GM18502 (cell line): ENCODE data around the gene DDX24.

Experiments used
- ATAC-seq: cut with Tn5 transposase; IDR thresholded peaks from one replicate; pipeline ENCODE4 v1.9.1; 2021; ENCODE audit warnings: mild to moderate bottlenecking; ENCODE audit not compliant: unreplicated experiment, poor library complexity

The DDX24 gene

GRCh38 chr14:94051779-94052178 is 29.2 kb downstream of the DDX24 start:
- ATAC-seq: no peak

DNA sequence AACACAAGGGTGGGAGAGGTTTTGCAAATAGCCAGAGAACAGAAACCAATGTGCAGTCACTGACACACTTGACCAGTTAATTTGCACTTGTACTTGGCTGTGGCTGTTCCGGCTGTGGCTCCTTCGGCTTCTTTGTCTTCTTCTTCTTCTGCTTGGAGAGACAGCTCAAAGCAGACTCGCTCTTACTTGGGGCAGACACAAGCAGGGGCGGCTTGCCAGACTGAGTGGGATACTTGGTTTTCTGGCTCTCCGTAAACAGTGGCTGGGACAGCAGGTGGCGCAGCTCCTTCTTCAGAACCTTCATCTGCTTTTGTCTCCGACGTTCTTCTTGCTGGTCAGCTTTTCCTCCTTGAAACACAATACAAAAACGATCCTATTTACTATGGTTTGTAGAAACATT is 29.9 kb downstream of the DDX24 start:
- ATAC-seq: no peak

DNA sequence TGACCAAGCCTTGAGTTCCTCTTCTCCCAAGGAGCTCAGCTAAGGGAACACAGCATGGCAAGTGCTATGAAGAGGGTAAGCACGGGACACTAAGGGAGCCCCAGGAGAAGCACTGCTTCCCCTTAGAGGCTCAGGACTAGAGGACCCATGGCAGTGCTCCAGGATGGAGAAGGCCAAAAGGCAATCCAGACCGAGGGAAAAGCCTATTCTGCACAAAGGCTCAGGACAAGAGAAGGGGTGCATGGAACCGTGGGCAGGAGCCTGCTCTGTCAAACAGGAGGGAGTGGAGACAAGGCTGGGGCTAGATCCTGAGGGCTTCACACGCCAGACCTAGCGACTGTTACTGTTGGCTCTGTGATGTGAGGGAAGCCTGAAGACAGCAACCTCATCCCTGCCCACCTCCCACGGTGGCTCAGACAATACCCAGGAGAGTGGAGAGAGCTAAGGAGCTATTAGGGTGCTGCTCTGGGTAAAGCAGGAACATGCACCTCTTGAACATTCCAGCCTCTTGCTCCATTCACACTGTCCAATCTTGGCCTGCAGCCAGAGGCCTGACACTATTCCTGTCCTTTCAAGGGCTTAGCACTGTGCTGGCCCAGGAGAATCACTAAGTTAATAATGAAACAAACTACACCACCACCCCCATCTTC is 30.6 kb downstream of the DDX24 start:
- no peak for ATAC-seq

DNA sequence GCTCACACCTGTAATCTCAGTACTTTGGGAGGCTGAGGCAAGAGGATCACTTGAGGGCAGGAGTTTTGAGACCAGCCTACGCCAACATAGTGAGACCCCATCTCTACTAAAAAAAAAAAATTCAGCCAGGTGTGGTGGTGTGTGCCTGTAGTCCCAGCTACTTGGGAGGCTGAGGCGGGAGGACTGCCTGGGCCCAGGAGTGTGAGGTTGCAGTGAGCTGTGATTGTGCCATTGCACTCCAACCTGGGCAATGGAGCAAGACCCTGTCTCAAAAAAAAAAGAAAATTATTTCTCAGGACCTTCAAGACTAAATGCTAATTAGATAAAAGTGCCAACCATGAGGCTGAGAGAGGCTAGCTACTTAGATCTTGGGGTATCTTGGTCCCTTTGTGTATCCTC is 31.4 kb downstream of the DDX24 start:
- ATAC-seq: no peak

DNA sequence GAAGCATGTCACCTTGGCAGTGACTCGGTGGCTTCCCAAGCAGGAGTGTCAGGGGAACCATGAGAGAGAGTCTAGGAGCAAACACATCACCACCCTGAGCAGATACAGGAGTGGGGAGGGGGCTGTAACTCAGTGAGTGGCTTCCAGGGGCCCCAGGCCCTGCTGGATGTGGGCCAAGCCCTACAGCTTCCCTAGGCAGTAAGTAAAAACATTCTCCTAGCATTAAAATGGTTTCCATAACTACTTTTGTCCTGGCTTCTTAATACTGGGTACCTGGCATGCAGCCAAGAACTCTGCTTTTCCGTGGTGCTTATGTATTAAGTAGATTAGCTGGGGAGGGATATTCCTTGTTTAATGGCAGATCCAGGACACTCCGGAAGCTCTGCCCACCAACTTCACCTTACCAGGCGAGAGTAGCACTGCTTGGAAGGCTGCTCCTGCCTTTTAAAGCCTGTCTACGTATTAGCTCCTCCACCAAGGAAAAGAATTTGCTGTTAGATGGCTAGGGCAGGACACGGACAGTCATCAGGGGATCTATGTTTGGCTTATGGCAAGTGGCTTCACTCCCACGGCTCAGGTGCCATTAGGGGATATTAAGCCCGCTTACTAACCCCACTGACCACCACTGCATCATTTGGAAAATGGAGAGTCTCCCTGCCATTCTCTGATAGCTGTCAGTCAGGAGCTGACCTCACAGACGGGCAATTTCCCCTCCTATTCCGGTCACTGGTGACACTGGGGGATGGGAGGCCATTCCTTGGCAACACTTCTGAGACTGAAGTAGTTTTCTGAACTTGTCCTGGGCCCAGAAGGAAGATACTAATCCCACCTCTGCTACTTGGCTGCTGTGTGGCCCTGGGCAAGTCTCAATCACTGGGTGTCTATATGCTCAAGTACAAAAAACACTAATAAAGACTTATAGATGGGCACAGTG is 32.0 kb downstream of the DDX24 start:
- no peak for ATAC-seq

DNA sequence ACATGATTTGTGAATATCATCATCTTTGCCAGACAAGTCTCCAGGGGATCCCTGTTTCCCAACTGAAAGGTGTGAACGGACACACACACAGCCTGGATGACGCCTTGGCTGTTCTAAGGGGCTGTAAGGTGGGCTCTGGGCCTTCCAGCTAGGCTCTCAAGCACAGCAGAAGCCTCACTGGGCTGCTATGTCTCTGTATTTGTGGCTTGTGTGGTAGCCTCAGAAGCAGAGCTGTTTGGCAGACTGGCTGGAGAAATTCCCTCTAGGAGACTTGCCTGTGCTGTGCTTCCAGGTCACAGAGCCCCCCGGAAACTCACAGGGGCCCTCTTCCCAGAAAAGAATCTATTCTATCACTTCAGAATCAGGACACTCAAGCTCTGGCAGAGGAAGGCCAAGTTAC is 33.4 kb downstream of the DDX24 start:
- no peak for ATAC-seq

DNA sequence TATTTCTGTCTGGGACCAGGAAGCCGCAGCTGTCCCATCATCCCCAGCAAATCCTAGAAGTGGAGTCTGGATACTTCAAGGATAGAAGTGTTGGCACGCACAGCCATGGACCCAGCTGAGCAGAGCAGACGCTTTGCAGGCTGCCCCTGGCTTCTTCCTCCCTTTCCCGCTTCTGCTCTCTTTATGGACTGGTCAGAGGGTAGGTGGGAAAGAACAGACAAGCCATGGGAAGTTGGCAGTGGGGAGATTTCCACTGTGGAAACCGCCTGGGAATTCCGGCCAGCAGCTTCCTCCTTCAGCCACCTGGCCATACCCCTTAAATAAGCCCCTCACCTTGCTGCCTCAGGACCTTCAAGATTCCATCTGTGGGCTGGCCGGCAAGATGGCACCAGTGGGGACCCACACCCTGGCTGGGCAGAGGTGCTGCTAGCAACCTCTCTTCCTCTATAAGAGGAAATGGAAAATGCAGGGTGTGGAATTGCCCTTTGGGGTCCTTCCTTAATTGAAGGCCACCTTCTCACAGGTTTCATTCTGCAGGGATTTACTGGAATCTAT is 34.2 kb downstream of the DDX24 start:
- no peak for ATAC-seq

GRCh38 chr14:94045563-94046345 is 35.2 kb downstream of the DDX24 start:
- no peak for ATAC-seq

DNA sequence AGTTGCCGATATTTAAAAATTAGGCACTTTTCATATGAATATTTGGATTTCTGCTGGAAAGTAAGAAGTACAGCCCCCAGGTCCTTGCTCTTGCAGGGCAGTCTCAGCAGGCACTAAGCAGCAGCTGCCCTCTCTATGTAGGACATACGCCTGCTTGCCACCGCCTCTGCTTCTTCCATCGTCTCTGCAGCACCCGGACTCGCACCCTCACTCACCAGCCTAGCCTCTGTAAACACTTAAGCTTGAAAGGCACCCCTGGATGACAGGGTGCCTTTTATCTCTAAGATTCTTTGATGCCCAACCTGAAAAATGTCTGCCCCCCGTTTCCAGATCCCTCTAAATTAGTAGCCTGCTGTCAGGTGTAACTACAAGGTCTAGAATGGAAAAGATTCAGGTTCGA is 35.9 kb downstream of the DDX24 start:
- no peak for ATAC-seq

DNA sequence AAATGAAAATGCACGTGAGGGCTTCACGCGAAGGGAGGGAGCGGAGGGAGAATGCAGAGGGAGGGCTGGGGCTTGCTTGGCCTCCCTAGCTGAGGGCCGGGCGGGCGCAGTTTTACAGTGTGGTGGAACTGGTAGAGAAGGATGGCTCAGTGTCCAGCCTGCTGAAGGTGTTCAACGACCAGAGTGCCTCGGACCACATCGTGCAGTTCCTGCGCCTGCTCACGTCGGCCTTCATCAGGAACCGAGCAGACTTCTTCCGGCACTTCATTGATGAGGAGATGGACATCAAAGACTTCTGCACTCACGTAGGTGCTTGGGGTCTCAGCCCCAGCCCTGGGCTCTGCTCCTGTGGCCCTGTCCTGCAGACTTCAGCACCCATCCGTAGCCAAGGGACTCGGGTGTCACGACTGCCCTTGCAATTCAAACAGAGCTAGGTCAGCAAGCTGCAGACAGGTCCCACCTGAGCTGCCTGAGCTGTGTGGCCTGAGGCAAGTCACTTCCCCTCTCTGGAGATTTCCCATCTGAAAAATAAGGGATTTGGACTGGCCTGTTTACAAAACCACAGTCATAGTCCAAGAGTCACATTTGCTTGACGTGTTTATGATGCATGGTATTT is 36.4 kb downstream of the DDX24 start:
- no peak for ATAC-seq

DNA sequence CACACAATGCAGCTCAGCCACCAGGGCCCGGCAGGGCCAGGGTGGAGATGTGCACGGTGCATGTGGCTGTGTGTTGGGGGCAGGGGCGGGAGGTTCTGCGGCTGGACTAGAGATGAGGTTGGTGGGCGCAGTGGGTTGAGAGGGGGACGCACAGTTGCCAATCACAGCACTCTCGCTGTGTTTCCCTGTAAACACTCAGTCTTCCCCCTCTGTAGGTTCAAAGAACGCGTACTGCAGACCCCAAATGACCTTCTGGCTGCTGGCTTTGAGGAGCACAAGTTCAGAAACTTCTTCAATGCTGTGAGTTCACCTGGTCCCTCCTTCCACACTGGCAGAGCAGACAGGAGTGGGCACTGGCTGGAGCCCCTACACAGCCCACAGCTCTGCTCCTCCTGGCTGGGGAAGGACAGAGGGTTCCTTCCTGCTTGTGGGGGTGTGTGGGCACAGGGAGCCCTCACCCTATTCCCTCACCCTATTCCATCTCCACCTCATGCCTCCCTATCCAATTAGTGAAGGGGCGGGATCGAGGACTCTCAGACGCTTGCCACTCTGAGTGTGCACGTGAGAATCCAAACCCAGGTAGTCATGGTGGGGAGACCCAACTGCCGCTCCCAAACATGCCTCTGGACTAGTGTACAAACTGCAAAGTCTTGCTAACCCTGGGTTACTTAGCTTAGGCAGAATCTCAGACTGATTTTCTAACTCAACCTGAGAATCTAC is 37.1 kb downstream of the DDX24 start:
- ATAC-seq: no peak

DNA sequence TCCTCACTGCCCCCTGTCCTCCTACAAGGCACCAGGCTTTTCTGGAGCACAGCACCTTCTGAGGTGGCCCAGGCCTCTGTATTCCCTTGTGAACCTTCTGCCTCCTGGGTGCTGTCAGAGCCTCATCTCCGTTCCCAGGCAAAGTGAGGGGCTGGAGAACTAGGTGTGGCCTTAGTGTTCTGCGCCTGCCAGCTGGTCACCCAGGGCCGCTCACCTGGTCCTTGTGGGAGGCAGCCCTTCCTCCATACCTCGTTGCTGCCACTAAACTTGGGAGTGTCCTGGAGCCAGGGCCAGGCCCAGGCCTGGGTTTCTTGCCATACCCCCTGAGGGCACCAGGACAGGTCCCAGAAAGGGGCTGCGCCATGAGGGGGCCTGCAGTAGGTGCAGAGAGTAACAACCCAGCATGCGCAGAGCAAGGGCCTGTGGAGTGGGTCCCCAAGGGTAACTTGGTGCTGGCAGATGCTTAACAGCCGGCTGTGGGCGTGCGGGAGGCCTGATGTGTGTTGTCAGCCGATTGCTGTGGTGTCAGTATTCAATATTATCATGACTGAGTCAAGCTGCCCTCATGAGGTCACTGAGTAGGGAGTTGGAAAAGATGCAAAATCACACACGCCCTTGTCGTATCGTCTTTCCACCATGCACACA is 37.8 kb downstream of the DDX24 start:
- ATAC-seq: no peak

GRCh38 chr14:94042433-94043091 is 38.4 kb downstream of the DDX24 start:
- no peak for ATAC-seq

DNA sequence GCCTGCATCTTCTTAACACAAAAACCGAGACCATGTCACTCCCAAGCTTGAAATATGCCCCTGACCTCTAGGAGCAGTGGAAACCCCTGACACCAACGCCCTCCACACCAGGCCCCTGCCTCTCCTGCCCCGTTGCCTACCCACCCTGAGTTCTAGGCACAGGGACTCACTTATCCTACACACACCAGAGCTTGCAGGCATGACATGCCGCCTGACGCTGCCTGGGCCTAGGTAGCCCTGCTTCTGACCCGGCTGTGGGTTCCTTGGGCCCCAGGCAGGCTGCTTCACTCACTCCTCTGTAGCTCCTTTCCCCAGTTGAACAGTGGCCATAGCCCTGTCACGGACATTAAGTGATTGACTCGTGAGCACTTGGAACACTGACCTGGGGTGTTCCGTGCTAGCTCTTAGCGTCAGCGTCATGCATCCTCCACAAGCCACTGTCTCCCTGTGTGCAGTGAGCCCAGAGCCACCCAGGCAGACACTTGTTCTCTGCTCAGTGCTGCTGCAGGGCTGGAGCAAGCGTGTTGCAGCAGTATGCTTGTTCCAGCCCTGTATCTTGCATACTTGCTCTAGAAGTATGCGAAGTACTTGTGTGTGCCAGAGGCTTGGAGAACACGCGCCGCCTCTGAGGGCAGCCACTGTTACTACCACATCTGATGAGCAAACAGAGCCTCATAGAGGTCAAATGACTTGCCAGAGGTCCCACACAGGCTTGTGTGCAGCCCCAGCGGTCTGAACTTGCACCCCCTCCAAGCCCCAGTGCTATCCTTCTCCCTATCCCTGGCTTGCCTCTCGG is 39.3 kb downstream of the DDX24 start:
- no peak for ATAC-seq

GRCh38 chr14:94040796-94041195 is 40.2 kb downstream of the DDX24 start:
- no peak for ATAC-seq

DNA sequence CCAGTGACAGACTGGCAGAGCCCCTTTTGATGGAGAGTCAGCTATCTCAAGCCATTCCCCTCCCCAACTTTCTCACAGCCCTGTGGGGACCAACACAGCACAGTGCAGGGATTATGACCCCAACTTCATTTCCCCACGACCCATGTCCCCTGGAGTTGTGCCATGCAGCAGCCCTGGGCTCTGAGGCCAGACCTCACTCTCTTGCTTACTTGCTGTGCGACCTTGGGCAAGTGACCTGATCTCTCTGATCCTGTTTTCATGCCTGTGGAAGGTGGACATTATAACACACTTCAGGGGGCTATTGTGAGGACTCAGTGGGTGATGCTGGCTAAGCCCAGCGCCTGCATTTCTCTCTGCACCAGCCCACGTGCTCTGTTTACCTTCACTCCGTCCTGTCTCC is 40.8 kb downstream of the DDX24 start:
- no peak for ATAC-seq

DNA sequence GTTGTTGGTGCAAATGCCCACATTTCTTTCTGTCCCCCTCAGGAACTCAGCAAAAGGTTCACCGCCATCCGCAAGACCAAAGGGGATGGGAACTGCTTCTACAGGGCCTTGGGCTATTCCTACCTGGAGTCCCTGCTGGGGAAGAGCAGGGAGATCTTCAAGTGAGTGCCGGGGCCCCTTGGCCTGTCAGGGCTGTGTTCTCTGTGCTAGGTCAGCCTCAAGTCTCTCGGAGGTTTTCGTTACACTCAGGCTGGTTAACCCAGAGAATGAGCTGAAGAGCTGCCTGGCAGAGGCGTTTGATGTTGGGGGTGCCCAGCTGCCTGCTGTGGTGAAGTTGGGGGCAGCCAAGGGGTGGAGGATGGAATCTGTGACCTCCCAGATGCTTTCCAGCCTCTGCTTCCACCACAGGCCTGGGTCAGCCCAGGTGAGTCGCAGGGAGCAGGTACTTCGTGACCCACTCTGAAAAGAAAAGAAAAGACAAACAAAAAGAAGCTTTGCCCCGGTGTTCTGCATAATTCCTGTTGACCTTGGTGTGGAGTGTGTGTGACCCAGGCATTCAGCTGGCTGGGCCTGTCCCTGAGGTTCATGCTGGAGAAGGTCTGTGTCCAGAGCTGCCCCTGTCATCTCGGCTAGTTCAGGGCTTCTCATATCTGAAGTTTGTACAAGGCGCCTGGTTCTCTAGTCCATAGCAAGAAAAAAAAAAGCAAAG is 41.9 kb downstream of the DDX24 start:
- ATAC-seq: no peak
